HTERT RPE-1 (cell line): ENCODE results near the gene IZUMO3.
"Not testable (repeated sequence)": the region's sequence is repeated elsewhere in the genome, so short reads cannot be mapped to it uniquely, and the experiment has no call there.

Experiments used
- in situ Hi-C: fragments of 300-500 bp; cut with MboI; formaldehyde crosslinking; loops from 4 replicates; pipeline ENCODE4 v1.14.3; 2020; ENCODE audit warnings: low sequenced_read_pairs

The IZUMO3 gene, protein sequence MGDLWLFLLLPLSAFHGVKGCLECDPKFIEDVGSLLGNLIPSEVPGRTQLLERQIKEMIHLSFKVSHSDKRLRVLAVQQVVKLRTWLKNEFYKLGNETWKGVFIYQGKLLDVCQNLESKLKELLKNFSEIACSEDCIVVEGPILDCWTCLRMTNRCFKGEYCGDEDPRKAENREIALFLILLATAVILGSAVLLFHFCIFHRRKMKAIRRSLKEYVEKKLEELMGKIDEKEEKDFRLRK

DNA sequence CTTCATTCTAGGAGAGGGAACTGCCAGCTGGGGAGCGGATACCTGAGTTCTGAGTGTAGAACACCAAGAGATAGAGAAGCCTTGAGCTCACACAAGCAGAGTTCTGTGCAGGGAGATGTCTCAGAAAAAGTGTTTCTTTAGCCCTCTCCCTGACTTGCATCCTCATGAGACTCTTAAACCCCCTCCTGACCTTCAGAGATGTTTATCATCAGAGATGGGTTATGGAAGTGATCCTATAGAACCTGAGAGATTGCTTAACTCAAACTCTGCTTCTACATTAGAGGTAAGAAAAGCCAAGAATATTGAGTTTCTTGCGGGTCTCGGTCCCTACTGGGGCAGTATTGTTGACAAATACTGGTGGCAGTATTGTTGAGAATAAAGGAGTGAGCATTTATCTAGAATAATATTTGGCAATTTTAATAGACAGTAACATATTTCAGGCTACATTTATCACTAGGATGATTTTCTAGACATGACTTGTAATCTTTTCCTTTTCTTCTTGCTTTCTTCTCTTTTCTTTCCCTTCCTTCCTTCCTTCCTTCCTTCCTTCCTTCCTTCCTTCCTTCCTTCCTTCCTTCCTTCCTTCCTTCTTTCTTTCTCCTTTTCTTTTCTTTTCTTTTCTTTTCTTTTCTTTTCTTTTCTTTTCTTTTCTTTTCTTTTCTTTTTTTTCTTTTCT, at the start of gene IZUMO3:
Gene IZUMO3 (minus strand): TSS at position 51 of the 676 bp plus-strand sequence. CDS start 248 bp downstream, outside the sequence.
- in situ Hi-C loops, result no loop called here

DNA sequence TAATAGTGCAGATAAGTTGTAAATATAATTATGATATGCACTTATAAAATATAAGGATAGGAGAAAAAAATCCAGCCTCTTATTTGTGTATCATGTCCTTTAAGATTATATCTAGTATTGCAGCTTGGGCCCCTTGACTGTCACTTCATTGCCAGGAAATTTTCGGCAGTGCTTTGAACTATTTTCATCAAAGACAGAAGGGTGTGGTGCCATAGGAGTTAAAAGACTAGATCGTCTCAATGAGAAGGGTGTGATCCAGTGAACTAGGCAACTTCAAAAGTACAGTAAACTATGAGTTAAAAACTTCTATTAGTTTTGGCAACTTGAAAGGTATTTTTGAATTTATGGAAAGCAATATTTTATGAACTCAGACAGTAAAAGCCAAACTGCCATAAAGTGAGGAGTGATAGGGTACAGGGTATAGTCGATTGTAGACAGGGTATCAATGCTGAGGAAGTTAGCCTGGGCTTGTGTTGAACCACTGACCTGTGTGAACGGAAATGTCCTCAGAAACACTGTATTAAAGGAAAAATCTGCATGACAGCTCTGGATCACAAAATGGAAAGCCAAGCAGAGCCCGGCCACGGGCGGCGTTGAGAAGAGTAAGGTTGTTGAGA, 48.6 kb upstream of the IZUMO3 start:
- in situ Hi-C loops, result no loop called here

DNA sequence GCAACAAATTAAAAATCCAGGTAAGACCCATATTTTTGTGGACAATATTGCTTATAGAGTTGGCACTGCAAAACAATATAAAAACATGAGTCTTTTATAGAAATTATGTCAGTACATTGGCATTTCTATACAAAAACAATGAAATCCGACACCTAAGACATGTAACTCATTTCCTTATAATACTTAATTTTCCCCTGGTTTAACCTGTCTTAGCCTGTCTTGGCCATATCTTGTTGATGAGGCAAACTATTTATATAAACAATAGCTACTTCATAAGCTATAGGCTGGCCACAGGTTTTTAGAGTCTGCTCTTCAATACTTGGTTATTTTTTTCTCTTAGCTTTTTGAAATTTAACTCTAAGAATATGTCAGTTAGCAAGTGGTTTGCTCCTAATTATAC, 44.7 kb upstream of the IZUMO3 start:
- in situ Hi-C loops, result no loop called here

DNA sequence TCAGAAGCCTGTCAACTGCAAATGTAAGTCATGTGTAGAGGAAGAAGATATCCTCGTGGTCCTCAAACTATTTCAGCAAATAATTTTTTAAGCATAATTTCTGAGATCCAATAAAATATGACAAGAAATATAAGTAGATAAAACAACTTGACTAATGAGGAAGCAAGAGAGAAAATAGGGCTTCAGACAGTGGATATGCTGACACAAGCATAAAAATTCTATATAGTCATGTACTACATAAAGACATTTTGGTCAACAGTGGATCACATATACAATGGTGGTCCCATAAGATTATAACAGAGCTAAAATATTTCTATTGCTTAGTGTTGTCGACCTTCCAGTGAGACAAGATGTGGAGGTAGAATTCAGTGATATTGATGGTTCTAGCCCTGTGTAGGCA, 42.2 kb upstream of the IZUMO3 start:
- in situ Hi-C loops, result no loop called here

DNA sequence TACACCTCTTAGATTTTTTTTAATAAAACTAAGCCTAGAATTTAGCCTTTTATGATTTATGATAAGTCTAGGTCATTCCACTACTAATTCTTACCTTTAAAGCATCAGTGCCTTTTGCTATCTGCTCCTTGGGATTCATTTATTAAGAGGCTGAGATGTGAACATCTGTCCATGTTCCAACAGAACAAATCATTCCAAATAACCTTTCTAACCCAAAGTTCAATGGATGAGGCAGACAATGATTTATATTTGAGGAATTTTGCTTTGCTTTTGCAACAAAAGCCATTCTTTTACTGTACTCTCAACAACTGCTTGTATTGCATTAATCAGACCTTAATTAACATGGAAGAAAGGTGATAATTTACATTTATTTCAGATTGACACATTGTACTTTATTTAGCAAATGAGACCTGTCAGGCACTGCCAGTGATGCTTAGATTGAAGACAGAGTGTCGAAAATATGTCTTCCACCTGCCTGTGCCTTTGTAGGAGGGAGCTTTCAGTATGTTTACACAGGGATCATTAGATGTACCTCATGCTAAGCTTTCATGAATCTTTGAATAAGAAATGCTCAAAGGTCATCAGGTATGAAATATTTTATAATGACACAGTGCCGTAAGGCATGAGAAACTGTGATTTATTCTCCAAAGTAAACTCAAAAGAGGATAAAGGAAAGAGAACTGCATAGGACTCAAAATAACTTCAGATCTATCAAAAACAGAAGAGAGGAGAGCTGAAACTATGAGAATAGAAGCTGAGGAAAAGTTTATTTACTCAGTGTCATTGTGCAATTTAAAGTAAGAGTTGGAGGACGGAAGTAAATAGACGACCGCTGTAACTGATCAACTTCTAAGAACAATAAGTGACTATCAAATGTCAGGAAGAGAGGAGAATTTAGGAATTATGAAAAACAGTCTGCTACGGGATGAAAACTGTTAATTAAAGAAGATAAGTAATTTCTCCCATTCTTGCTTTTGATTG, 36.7 kb upstream of the IZUMO3 start:
- in situ Hi-C loops, result no loop called here

DNA sequence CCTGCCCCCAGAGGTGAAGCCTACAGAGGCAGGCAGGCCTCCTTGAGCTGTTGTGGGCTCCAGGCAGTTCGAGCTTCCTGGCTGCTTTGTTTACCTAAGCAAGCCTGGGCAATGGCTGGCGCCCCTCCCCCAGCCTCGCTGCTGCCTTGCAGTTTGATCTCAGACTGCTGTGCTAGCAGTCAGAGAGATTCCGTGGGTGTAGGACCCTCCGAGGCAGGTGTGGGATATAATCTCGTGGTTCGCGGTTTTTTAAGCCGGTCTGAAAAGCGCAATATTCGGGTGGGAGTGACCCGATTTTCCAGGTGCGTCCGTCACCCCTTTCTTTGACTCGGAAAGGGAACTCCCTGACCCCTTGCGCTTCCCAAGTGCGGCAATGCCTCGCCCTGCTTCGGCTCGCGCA, 34.3 kb upstream of the IZUMO3 start:
- in situ Hi-C loops, result not testable (repeated sequence)

DNA sequence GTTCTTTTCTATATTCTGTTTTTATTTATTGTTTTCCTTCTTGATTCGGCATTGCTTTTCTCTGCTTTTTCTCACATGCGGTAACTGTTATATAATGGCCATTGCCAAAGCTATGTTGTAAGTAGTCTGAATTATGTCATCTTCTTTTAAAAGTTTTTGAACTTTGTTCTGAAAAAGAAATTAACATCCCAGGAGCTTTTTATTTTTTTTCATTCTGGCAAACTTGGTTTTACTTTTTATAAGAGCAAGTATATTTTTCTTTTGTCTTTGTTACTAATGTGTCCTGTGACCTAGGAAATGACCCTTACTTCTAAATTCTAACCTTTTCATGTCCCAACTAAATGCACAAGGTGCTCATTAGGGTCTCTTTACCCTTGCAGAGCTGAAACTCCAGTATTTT, 26.7 kb upstream of the IZUMO3 start:
- in situ Hi-C loops, result no loop called here

DNA sequence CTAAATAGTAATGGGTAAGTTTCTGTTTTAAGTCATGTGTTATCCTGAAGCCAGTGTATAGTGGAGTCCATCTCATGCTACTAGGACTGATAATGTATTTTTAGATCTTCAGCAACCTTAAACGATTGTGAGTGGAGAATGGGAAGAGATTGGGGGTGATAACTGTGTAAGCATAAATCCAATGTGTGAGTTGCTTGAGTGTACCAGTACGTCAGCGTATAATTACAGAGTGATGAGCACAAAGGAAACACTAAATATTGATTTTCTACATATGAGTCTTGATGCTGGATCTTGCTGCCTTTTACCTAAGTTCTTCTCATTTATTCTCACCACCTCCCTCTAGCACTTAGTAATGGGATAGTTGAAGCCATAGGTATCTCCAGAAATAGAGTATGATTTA, 16.3 kb upstream of the IZUMO3 start:
- in situ Hi-C loops, result no loop called here

DNA sequence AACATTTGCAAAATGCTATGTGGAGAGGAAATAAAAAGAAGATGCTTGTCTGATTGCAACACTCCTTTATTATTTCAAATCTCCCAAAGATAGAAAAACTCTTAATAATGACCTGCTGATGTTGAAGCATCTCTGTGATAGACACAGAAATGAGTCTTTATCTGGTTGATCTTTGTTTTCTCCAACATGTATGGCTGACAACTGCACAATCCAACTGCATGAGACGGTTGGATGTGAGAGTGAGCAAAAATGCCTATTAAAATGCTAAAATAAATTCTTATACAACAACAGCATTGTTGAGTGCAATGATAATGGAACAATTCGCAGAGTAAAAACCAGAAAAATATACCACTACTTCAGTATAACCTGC, 7.5 kb upstream of the IZUMO3 start:
- in situ Hi-C loops, result no loop called here

DNA sequence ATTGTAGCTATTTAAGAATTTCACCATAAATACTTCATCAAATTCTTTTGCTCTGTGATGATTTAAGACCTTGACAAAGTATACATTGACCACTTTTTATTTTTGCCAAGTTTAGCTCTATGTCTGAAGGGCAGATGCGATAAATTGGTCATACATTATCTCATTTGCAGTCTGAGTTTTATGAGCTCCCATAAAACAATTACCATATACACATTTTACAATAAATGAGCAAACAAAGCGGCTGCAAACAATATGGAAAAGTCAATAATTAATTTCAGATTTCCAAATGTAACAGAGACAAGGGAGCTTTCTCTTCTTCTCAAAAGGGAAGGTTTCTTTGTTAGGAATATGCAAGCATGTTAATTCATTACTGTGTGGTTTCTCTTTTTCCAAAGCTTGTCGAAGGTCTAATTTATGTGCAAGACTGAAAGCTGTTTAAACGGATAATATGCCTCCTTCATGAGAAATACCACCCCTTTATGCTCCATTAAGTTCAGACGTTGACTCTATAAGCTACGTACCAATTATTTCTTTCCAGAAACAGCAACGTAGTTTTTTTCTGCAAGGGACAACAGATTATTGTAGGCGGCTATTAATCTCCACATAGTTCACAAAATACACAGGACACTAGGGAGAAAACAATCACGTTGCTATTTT, 7.0 kb upstream of the IZUMO3 start:
- in situ Hi-C loops, result no loop called here

DNA sequence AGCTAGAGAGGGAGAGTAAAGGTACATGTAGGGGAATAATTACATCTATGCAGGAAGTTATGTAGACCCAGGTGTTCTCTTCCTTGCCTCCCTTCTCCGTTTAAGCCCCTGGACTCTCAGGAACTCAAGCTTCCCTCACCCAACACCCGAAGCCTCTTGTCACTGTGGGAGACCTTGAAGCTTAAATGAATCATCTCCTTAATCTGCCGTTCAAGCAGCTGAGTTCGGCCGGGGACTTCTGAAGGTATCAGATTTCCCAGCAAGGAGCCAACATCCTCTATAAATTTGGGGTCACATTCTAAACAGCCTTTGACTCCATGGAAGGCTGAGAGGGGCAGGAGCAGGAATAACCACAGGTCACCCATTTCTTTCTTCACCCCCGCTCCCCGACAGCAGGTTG, 412 bp downstream of the IZUMO3 start:
- in situ Hi-C loops, result no loop called here

DNA sequence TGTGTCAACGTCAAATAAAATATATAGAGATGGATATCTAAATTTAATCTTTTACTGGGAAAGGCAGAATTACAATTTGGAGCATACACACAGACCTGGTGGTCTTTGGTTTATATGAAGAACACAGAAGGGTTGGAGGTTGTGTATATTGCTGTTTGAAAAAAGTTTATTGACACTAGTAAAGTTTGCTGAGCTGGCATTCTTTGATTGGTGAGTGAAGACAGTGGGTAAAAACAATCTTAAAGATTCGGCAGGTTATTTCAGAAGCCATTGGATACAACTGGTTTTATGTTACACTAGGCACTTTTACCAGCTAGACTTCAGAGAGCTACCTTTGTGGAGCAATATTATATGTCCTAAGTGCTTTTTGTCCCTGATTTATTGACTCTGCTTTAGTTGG, 27.2 kb downstream of the IZUMO3 start:
- in situ Hi-C loops, result no loop called here

DNA sequence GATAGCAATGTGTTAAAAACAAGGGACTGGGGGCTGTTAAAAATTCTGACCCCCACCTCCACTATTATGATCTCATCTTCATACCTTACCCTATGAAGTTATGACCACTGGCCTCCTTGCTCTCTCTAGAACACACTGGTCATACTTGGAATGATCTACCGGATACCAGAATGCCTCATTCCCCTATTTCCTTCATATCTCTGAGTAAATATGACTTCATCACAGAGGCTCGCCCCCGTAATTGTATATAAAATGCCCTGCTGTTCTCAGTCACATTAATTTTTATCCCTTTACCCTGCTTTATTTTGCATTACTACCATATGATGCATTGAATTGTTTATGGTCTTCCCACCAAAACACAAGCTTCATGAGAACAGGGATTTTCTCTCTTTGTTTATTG, 29.2 kb downstream of the IZUMO3 start:
- in situ Hi-C loops, result no loop called here

DNA sequence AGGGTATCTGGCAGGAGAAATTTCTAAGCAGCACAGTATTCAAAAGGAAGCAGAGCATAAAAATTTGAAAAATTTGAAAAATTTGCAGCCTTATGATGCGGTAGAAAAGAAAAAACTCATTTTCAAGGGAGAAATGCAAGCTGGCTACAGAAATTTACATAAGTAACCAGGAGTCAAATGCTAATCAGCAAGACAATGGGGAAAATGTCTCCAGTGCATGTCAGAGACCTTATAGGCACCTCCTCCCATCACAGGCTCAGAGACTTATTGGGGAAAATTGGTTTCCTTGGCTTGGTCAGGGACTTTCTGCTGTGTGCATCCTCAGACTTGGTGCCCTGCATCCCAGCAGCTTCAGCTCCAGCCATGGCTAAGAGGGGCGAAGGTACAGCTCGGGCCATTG, 35.8 kb downstream of the IZUMO3 start:
- in situ Hi-C loops, result no loop called here

DNA sequence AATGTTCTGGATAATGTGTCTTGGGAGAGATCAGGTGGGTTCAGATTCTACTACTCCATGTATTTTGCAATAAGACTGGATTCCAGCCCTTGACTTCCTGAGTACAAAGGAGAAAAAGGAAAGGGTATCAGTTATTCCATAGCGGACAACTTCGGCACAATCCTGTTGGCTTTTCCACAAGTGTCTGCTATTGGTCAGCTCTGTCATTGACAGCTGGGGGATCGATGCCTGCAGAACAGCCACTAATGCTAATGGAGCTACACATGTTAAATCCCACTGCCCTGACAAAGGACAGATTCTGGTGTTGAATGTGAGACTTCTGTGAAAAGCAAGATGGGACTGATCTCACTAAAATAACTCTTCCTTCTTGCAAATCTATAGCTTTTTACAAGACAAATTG, 41.2 kb downstream of the IZUMO3 start:
- in situ Hi-C loops, result no loop called here

DNA sequence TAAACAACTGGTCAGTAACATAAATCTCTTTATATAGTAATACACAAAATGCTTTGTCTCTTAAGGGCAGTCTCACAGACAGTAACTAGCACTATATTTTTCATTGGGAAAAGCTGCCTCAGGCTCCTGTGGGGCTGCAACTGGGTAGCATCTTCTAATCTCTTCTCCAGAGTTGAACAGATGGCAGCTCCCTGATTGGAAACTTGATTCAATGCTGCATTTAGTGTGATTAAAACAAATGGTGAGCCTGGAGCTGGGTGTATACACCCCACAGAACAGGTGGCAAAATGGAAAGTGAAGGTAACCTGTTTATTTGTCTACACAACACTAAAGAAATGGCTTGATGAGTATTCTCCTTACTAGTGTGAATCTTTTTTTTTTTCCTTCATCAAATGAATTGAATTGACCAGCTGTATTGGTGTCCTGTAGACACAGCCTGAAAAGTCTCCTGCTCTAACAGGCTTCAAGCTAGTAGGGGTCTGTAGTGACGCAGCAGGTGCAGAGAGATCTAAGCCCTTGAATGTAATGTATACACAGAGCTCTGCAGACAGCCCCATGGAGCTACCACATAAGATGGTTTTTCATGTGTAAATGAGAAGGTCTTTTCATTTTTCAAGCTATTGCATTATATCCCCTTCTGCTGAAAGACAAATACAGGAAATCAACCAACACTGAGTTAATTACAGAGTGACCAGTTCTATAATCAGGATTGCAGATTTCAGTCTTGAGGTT, 43.3 kb downstream of the IZUMO3 start:
- in situ Hi-C loops, result no loop called here

DNA sequence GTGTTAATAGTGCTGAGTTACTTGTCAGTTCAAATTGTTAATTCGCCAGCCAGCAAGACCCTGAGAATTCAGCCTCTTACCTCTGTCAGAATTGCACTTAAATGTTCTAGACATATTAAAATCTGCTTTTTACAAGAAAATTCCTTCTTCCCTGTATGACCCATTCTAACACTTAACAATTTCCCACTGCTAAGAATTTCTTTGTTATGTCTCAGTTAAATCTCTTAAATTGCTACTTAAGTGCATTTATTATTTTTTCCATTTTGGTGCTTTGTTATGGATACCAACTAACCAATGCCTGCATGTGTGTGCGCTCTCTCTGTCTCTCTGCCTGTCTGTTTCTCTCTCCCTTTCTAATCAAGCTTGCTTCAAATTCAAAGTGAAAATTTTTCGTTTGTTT, 44.9 kb downstream of the IZUMO3 start:
- in situ Hi-C loops, result no loop called here

DNA sequence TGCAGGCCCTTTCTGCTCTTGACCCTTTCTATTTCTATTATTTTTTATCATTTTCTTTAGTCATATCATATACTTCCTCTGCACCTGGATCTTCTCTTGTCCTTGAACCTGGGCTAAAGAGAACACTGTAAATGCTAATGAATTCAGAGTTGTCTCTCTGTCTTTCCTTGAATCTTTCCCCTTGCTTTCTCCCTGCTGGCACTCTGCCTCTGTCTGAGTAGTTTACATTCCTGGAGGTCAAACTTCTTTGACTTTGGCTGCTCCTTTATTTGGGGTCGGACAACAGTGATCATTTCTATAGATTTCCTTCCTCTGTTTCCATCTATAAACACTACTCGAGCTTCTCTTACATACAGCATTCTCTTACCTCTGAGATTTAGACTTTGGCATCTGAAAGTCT, 47.1 kb downstream of the IZUMO3 start:
- in situ Hi-C loops, result no loop called here

DNA sequence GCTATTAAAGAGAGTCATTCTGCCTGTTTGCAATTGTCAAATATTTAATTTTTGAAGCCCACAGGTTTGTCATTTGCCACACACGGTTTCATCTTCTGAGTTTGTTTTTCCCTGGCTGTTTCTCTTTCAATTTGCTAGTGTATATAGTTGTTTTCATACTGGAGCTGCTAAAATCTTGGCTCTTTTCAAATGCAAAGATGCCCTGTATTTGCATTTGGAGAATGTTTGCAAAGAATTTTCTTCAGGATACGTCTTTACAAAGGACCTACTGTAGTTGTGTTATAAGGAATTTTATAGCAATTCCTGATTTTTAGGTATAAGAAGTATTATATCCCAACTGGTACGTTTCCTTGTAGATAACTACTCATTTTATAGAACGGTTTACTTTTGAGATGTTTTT, 48.0 kb downstream of the IZUMO3 start:
- in situ Hi-C loops, result no loop called here
